Fibroblast of lung (primary cell): ENCODE measurements around the gene KRTCAP2. TPM values are rescaled to one million over a fixed set of nuclear protein-coding genes. Genes with fewer than 3 reads are reported as not detected.
"Not testable (repeated sequence)": the region's sequence is repeated elsewhere in the genome, so short reads cannot be mapped to it uniquely, and the experiment has no call there.

Experiments used
- DNase-seq, 2 donors: peaks; one replicate each; pipeline versions ENCODE4 v3.0.0 to v3.0.0-alpha.2; 2010; ENCODE audit warnings: low read depth in 2 of 2
- H2AFZ ChIP-seq: 2 replicates; pipeline ENCODE4 v1.5.1; 2012; ENCODE audit warnings: low read length, control low read depth, inconsistent platforms
- H3K27ac ChIP-seq: 2 replicates; pipeline ENCODE4 v1.5.1; 2011; ENCODE audit warnings: low read length, control low read depth; ENCODE audit not compliant: insufficient read depth
- H3K27me3 ChIP-seq: 2 replicates; pipeline ENCODE4 v1.5.1; 2011; ENCODE audit warnings: mild to moderate bottlenecking, low read length; ENCODE audit not compliant: control insufficient read depth, insufficient read depth
- H3K36me3 ChIP-seq: 2 replicates; pipeline ENCODE4 v1.5.1; 2011; ENCODE audit warnings: low read length; ENCODE audit not compliant: control insufficient read depth, insufficient read depth
- H3K4me1 ChIP-seq: 2 replicates; pipeline ENCODE4 v1.5.1; 2011; ENCODE audit warnings: low read length; ENCODE audit not compliant: control insufficient read depth, insufficient read depth; ENCODE audit errors: extremely low read depth
- H3K4me2 ChIP-seq: 2 replicates; pipeline ENCODE4 v1.5.1; 2011; ENCODE audit warnings: low read length, control low read depth; ENCODE audit not compliant: insufficient read depth; ENCODE audit errors: extremely low read depth
- H3K4me3 ChIP-seq, 4 experiments: fragments of 200-600 bp in 1 of 4; sonication (generic) in 1 of 4; replicated peaks in 1 of 4; 2 replicates each; pipeline ENCODE4 v1.5.1; 2011 to 2016; ENCODE audit warnings: low read length in 4 of 4, low read depth in 3 of 4, mild to moderate bottlenecking in 3 of 4, control low read depth in 2 of 4, inconsistent platforms in 1 of 4, mixed read lengths in 1 of 4; ENCODE audit not compliant: insufficient read depth in 1 of 4; ENCODE audit errors: control extremely low read depth in 1 of 4
- H3K79me2 ChIP-seq: 2 replicates; pipeline ENCODE4 v1.5.1; 2012; ENCODE audit warnings: mild to moderate bottlenecking, low read length, inconsistent platforms; ENCODE audit not compliant: control insufficient read depth, insufficient read depth
- H3K9ac ChIP-seq: 2 replicates; pipeline ENCODE4 v1.5.1; 2011; ENCODE audit warnings: mild to moderate bottlenecking, low read length, control low read depth; ENCODE audit not compliant: insufficient read depth
- H3K9me3 ChIP-seq: 2 replicates; pipeline ENCODE4 v1.5.1; 2012; ENCODE audit warnings: low read depth, low read length; ENCODE audit not compliant: control insufficient read depth, insufficient read depth
- H4K20me1 ChIP-seq: 2 replicates; pipeline ENCODE4 v1.5.1; 2011; ENCODE audit warnings: low read length; ENCODE audit not compliant: control insufficient read depth, insufficient read depth; ENCODE audit errors: extremely low read depth
- EZH2 ChIP-seq: IDR thresholded peaks from 2 replicates; pipeline ENCODE4 v1.5.1; 2012; ENCODE audit warnings: low read length, control low read depth, mild to moderate bottlenecking; ENCODE audit errors: missing control alignments
- polyA plus RNA-seq, 2 donors: library from polyadenylated mRNA; depleted of rRNA in 1 of 2; stranded (reverse) in 1 of 2; unstranded in 1 of 2; fragments of >200 nt; gene quantifications; 2 replicates each; pipeline ENCODE4 v1.2.1, GENCODE V29; 2011 to 2012; ENCODE audit warnings: missing spikeins in 1 of 2
- total RNA-seq: library from RNA; depleted of rRNA; stranded (reverse); fragments of >200 nt; gene quantifications from 2 replicates; pipeline ENCODE4 v1.2.1, GENCODE V29; 2014
- TF ChIP-seq, protein P1 (sequence below), 2 donors: IDR thresholded peaks in 1 of 2; conservative IDR thresholded peaks in 1 of 2; 1 replicate in 1 of 2; 2 replicates in 1 of 2; pipeline ENCODE4 v1.5.1; 2011 to 2012; ENCODE audit warnings: low read length in 2 of 2, control low read depth in 1 of 2, inconsistent platforms in 1 of 2, low read depth in 1 of 2, mild to moderate bottlenecking in 1 of 2

KRTCAP2 gene
- total and polyA plus RNA-seq, 2 donors (not counting 1 experiment from before 2014, with no cell fraction given) = 123 to 125 TPM

GRCh38 chr1:155163785-155164184, 9.3 kb downstream of the KRTCAP2 start:
- H3K4me3 ChIP-seq, H3K27me3 ChIP-seq, DNase-seq: not testable (repeated sequence)

DNA sequence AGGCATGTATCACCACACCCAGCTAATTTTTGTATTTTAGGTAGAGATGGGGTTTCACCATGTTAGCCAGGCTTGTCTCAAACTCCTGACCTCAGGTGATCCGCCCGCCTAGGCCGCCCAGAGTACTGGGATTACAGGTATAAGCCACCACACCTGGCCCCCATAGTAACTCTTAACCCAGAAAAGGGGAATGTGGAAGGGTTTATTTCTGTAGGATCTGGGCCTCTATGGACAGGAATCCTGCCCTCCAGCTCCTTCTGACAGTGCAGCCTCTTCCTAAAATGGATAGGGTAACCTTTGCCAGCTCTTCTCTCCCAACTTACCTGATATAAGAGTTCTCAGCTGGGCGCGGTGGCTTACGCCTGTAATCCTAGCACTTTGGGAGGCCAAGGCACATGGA, 10.5 kb downstream of the KRTCAP2 start:
- not testable (repeated sequence) for DNase-seq

More at GRCh38 chr1:155163785-155164184, 9.3 kb downstream of the KRTCAP2 start:
- H3K4me1 ChIP-seq, H2AFZ ChIP-seq, H3K79me2 ChIP-seq, H3K4me2 ChIP-seq, H4K20me1 ChIP-seq, H3K9ac ChIP-seq, H3K9me3 ChIP-seq, H3K27ac ChIP-seq, H3K36me3 ChIP-seq: not testable (repeated sequence)

DNA sequence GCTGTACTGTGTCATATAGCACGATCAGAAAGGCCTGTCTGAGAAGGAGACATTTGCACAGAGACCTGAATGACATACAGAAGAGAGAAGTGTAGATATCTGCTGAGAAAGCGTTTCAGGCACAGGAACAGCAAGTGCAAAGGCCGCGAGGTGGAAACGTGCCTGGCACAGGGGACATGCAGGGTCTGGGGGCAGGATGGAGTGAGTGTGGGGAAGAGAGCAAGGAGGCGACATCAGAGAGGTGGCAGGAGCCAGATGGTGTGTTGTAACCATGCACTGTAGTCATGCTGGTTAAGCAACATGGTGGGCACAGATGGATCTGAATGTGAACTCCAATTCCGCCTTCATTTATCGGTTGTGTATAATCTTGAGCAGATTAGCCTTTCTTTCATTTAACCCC, 13.0 kb downstream of the KRTCAP2 start:
- Histone ChIP-seq H3K27me3 (no peaks in the 10 kb centered on the region), H3K79me2 (no peaks in the 10 kb centered on the region), H3K4me3 (no peak overlapping the region), H3K9me3 (no peaks in the 10 kb centered on the region), H3K9ac (no peak overlapping the region), H3K4me1 (no peaks in the 10 kb centered on the region), H3K27ac (no peak overlapping the region), H3K36me3 (no peaks in the 10 kb centered on the region), H3K4me2 (no peak overlapping the region), H4K20me1 (no peaks in the 10 kb centered on the region), H2AFZ (no peak overlapping the region)
- TF ChIP-seq EZH2 = no peak
- TF ChIP-seq, protein P1, sequence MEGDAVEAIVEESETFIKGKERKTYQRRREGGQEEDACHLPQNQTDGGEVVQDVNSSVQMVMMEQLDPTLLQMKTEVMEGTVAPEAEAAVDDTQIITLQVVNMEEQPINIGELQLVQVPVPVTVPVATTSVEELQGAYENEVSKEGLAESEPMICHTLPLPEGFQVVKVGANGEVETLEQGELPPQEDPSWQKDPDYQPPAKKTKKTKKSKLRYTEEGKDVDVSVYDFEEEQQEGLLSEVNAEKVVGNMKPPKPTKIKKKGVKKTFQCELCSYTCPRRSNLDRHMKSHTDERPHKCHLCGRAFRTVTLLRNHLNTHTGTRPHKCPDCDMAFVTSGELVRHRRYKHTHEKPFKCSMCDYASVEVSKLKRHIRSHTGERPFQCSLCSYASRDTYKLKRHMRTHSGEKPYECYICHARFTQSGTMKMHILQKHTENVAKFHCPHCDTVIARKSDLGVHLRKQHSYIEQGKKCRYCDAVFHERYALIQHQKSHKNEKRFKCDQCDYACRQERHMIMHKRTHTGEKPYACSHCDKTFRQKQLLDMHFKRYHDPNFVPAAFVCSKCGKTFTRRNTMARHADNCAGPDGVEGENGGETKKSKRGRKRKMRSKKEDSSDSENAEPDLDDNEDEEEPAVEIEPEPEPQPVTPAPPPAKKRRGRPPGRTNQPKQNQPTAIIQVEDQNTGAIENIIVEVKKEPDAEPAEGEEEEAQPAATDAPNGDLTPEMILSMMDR (conservative IDR thresholded peaks at IDR 0.05 in 1 of 2, IDR thresholded peaks at IDR 0.05 in 1 of 2; ENCODE audit: low read depth in 1 of 2, low read length in 2 of 2) = no peak
- DNase-seq = no peak

More for the DNA sequence above, 10.5 kb downstream of the KRTCAP2 start:
- not testable (repeated sequence) for H3K4me1 ChIP-seq, H4K20me1 ChIP-seq, H3K36me3 ChIP-seq, H3K9me3 ChIP-seq, H3K27ac ChIP-seq, H3K4me3 ChIP-seq, H3K79me2 ChIP-seq, H2AFZ ChIP-seq, H3K4me2 ChIP-seq, H3K27me3 ChIP-seq, H3K9ac ChIP-seq

- H3K9ac ChIP-seq = no peak overlapping the region
- H3K36me3 ChIP-seq = no peaks in the 10 kb centered on the region
- H3K4me1 ChIP-seq = no peaks in the 10 kb centered on the region
- no peak overlapping the region for H3K4me3 ChIP-seq
- H3K79me2 ChIP-seq = no peaks in the 10 kb centered on the region
- no peak for DNase-seq
- H2AFZ ChIP-seq = no peak overlapping the region
- no peak overlapping the region for H3K4me2 ChIP-seq
- H3K27ac ChIP-seq = no peak overlapping the region
- TF ChIP-seq EZH2 = no peak
- TF ChIP-seq, protein P1 (conservative IDR thresholded peaks at IDR 0.05 in 1 of 2, IDR thresholded peaks at IDR 0.05 in 1 of 2; ENCODE audit: low read depth in 1 of 2, low read length in 2 of 2) = no peak
- H4K20me1 ChIP-seq = no peaks in the 10 kb centered on the region
- H3K27me3 ChIP-seq = no peaks in the 10 kb centered on the region
- no peaks in the 10 kb centered on the region for H3K9me3 ChIP-seq
Measured at GRCh38 chr1:155158991-155159390, 14.1 kb downstream of the KRTCAP2 start.

DNA sequence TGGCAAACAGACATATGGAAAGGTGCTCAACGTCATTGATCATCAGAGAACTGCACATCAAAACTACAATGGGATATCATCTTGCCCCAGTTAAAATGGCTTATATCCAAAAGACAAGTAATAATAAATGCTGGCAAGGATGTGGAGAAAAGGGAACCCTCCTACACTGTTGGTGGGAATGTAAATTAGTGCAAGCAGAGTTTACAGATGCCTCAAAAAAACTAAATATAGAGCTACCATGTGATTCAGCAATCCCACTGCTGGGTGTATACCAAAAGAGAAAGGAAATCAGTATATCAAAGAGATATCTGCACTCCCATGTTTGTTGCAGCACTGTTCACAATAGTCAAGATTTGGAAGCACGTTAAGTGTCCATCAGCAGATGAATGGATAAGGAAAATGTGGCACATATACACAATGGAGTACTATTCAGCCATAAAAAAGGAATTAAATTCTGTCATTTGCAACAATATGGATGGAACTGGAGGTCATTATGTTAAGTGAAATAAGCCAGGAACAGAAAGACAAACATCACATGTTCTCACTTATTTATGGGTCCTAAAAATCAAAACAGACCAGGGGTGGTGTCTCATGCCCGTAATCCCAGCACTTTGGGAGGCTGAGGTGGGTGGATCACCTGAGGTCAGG, 17.0 kb downstream of the KRTCAP2 start:
- H3K27ac ChIP-seq, H4K20me1 ChIP-seq, H3K4me1 ChIP-seq, DNase-seq, H3K36me3 ChIP-seq, H2AFZ ChIP-seq, H3K4me3 ChIP-seq, H3K9ac ChIP-seq, H3K79me2 ChIP-seq, H3K9me3 ChIP-seq, H3K27me3 ChIP-seq, H3K4me2 ChIP-seq: not testable (repeated sequence)
